Hematopoietic multipotent progenitor cell treated with erythropoietin and hydrocortisone succinate and interleukin-3 and kit ligand, for 4 days (in vitro differentiated cells): Measurements from ENCODE around the gene SNX19.

ENCODE experiments used
- DNase-seq: peaks from one replicate; pipeline ENCODE4 v3.0.0-alpha.2; 2015

Gene SNX19

GRCh38 chr11:130904380-130904779, 11.9 kb downstream of the SNX19 start:
- DNase-seq, result peak; percentile 17

- no peak for DNase-seq
These were observed 13.9 kb downstream of the SNX19 start for GRCh38 chr11:130902380-130902779.

GRCh38 chr11:130899106-130899505, 17.2 kb downstream of the SNX19 start:
- DNase-seq, result no peak

- no peak for DNase-seq
These were observed 18.8 kb downstream of the SNX19 start for GRCh38 chr11:130897262-130898182.

- peak; percentile 85 for DNase-seq
These were observed 21.8 kb downstream of the SNX19 start for GRCh38 chr11:130894322-130895025.

- no peak for DNase-seq
These were observed 23.4 kb downstream of the SNX19 start for GRCh38 chr11:130892861-130893260.

GRCh38 chr11:130891326-130891725, 25.0 kb downstream of the SNX19 start:
- DNase-seq, result no peak

GRCh38 chr11:130890039-130890745, 26.1 kb downstream of the SNX19 start:
- DNase-seq, result no peak

- DNase-seq, result no peak
These were observed 27.5 kb downstream of the SNX19 start for GRCh38 chr11:130888790-130889189.

- DNase-seq, result no peak
These were observed 29.6 kb downstream of the SNX19 start for GRCh38 chr11:130886704-130887103.

- no peak for DNase-seq
These were observed 34.1 kb downstream of the SNX19 start for GRCh38 chr11:130882138-130882551.

GRCh38 chr11:130881475-130882137, 34.7 kb downstream of the SNX19 start:
- no peak for DNase-seq

- no peak for DNase-seq
These were observed 36.4 kb downstream of the SNX19 start for GRCh38 chr11:130879836-130880235.

- DNase-seq, result no peak
These were observed 39.1 kb downstream of the SNX19 start for GRCh38 chr11:130876931-130877915.

GRCh38 chr11:130876100-130876499, 40.2 kb downstream of the SNX19 start:
- no peak for DNase-seq

GRCh38 chr11:130874955-130875531, 41.2 kb downstream of the SNX19 start:
- DNase-seq, result no peak

- DNase-seq, result no peak
These were observed 41.9 kb downstream of the SNX19 start for GRCh38 chr11:130874396-130874795.

- DNase-seq, result no peak
These were observed 42.5 kb downstream of the SNX19 start for GRCh38 chr11:130873761-130874160.

- no peak for DNase-seq
These were observed 43.3 kb downstream of the SNX19 start for GRCh38 chr11:130872981-130873380.

GRCh38 chr11:130872513-130872912, 43.8 kb downstream of the SNX19 start:
- no peak for DNase-seq

GRCh38 chr11:130872102-130872501, 44.2 kb downstream of the SNX19 start:
- DNase-seq, result no peak
